ENCODE measurements around the gene PRRX2.
"Not testable (repeated sequence)": the region's sequence is repeated elsewhere in the genome, so short reads cannot be mapped to it uniquely, and the experiment has no call there.

The PRRX2 gene

DNA sequence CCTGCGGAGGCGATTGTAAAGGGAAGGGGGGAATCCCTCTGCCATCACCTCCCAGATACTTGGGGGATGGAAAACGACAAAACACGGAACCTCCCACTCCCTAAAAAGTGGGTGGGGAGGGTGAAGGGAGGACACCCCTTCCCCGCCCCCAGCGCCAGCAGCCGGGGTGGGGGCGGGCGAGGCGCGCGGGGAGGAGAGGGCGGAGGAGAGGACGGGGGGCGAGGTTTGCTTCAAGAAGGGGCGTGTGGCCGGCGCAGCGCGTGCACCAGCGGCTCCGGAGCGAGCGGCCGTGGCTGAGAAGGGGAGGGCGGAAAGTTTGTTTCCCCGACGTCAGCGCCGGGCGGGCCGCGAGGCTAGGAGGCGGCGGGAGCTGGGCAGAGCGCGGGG lies at the start of gene PRRX2:
Gene PRRX2, plus strand, starts transcription at position 259 of the 387 bp plus-strand sequence. CDS start 221 bp downstream, outside the sequence.
- DNase-seq: no peak

DNA sequence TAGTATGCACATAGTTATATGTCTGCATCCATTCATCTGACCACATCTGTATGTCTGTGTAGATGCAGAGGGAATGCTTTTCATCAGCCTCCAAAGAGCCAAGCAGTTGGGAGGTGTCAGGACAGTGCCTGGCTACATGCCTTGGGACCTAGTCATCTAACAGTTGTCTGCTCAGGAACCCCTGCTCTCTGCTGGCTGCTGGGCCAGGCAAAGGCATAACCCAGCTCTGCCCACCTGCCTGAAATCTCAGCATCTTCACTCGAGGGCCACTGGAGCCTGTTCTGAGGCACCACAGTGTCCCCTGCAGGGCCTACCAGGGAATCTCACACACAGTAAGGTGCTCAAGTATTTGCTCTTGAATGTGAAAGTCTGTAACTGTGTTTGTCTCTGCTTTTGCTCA lies 48.3 kb upstream of the PRRX2 start:
- peak; percentile 56 for DNase-seq

DNA sequence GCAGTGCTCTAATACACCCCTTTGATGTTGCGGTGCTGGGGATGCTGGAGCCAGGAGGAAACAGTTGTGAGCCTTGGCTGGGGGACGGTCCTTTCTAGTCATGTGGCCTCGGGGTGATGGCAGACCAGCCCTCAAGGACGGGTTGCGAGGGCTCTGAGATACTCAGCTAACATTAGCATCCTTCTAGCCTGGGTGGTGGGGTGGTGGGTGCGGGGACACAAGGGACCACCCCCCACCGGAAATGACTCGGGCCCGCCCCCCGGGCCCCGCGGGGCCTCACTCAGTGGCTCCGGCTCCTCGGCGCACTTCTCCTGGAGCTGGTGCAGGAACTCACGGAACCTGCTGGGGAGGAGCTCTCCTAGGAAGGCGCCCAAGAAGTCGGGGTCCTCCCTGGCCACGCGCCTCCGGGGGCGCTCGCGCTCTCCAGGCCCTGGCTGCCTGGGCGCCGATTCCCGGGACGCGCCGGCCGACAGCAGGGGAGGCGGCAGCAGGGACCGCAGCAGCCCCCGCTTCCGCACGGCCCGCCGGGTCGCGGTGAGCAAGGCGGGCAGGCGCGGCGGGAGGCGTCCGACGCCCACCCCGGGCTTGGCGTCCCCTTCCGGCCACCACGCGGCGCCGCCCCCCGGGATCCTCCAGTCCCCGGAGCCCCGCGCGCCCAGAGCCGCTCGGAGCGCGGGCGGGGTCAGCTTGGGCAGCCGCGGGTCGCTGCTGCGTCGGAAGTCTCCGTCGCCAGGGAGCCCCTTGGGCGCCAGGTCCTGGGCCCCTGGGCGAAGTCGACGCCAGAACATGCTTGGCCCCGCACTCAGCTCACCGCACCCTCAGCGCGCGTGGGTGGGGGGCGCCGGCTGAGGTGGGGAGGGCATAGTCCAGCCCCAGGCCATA lies 45.4 kb upstream of the PRRX2 start:
- DNase-seq: peak; percentile 26

DNA sequence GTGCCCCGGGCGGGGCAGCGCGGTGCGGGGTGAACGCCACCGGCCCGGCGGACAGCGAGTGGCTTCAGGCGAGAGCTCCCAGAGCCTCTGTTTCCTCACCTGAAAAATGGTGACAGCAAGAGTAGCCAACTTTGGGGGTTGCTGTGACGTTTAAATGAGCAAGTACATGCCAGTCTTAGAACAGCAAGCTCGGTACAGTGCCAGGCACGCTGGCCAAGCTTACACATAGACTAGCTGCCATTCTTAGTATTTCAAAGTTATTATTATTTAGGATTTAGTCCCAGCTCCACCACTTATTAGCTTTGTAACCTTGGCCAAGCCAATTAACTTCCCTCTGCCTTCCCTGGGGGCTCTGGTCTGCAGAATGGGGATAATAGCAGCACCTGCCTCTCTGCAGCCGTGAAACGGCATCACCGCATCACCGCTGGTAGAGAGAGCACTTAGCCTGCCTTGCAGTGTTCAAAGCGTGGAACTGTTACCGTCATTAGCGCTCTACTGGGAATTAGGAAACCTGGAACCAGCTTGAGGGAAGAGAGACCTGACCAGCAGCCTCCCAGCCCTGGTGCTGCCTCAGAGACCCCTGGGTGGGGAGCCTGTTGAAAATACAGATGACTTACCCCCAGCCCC lies 44.7 kb upstream of the PRRX2 start, which contains the start of gene C9orf50:
Gene C9orf50, minus strand, starts transcription at position 433 of the 627 bp plus-strand sequence. CDS start 527 bp downstream, outside the sequence.
- DNase-seq: peak; percentile 87

DNA sequence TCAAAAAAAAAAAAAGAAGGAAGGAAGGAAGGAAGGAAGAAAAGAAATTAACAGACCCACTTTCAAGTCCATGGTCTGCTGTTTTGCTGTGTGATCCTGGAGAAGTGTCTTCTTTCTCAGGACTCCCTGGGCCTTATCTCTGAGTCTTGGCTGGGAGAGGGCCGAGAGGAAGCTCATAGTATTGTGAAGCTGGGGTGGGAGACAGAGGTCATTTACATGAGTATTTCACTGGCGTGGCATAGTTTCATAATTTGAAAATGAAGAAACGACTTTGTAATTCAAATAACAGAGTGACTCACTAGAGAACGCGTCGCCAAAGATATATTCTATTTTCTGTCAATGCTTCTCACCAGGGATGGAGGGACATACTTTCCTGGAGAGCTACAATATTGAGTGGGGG lies 42.1 kb upstream of the PRRX2 start:
- no peak for DNase-seq

DNA sequence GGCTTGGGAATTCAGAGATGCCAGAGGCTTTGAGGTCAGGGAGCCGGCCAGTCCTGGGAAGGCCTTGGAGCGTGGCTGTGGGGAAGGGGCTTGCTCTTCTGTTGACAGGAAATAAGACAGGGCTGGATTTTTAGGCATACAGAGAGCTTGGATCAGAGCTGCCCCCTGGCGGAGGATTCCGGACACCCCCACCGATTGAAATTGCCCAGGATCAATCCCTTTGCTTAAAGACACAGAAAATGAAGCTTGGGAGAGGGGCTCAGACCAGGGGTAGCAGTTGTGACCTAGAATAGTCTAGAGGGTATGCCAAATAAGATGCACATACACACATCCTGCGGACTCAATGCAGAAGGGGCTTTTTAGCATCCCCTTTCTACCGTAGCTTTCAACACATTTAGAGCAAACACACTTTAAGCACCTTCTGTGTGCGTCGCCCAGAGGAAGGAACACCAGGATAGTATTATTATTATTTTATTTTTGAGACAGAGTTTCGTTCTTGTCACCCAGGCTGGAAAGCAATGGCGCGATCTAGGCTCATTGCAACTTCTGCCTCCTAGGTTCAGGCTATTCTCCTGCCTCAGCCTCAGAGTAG lies 41.2 kb upstream of the PRRX2 start:
- DNase-seq: peak; percentile 57

DNA sequence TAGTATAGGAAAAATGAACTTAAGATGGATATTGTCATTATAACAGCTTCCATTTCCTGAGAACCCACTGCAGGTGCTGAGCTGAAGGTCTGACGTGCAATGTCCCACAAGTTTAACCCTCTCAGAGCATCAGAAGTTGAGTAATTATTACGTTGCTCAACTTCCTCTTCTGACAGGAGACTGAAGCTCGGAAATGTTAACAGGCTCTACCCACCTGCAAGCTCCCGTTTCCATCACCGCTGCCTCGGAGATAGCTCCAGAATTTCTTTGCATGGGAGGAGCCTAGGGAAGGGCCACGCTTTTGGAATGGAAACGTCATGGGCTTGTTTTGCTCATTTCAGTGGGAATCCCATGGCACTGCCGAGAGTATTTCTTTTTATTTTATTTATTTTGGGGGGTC lies 40.5 kb upstream of the PRRX2 start:
- no peak for DNase-seq

DNA sequence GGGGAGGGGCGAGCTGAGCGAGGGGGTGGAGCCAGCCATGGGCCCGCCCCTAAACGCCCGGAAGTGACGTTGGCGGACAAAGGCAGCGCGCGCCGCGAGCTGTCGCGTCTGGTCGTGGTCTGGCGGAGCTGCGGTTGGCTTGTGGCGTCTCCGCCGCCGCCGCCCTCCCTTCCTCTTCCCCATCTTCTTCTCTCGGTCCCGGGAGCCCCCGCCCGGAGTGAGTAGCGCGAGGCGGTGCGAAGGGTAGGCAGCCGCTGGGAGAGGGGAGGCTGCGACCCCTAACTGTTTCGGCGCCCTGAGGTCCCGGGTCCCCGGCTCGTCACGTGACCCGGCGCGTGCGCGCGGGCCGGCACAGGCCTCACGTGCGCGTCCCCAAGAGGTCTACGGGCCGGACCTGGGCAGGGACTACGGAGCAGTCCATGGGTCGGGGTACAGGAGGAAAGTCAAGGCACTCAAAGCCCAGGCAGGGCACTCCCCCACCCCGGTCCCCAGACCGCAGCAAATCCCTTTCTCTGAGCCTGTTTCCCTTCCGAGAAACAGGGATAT lies 39.3 kb upstream of the PRRX2 start, which contains the start of gene NTMT1:
Gene NTMT1, plus strand, starts transcription at position 85 of the 546 bp plus-strand sequence. CDS start 6,541 bp downstream, outside the sequence.
- peak; percentile 55 for DNase-seq

DNA sequence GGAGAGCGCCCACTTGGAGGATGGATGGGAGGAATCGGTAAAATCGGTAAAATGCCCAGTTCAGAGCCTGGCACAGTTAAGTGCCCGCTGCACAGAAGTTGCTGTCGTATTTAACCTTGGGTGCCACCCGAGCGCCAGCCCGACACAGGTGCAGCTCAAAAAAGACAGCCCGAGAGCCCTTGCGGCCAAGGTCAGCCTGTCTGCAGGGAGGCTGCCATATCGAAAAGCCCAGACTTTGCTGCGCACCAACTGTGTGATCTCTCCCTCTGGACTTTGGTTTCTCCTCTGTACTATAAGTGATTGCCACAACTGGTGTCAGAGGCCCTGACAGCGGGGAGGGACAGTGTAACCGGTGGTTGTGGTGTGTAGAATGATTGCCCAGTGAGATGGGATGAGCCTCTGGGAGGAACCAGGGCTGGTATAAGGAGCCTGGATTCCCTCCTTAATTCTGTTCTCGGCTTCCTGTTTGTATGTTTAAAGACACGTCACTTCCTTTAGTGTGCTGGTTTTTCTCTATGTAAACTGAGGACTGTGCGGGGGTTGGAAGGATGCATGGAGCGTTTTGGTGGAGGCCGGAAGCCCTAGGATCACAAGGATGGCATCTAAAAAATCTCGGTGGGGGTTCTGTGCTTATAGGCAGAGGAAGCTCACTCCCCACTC lies 38.7 kb upstream of the PRRX2 start:
- DNase-seq: no peak

DNA sequence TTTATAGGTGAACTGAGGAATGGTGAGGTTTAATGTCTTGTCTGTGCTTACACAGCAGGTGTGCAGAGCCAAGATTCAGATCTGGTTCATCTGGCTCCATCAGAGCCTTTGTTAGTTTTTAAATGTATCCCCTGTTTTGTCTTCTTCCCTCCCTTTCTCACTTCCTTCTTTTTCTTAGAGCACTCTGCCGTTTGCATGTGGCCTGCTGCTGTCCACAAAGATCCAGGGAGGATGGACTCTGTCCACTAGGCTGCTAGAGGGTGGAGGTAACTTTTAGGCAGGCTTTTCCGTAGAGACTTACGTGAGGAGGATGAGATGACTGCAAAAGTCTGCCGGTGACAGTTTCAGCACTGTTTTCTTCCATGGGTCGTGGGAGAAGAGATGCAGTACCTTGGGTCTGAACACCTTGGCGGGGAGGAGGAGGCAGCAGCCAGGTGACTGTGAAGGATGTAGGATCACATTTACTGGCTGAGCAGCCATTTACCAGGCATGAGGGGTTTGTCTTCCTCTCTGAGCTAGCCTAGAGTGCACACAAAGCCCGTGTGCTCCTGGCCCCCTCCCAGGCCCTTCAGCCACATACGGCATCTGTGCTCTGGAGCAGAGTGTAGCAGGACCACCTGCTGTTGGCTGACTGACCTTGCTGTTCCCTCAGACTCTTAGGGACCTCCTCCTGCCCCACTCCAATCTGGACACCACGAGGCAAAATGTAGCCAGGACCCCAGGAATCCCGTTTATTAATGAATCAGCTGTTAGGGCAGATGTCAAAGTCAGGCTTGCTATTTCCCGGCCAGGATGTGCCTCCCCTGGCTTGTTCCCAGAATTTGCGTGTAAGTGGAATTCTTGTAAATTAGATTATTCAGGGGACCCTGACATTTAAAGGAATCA lies 37.6 kb upstream of the PRRX2 start:
- DNase-seq: no peak

DNA sequence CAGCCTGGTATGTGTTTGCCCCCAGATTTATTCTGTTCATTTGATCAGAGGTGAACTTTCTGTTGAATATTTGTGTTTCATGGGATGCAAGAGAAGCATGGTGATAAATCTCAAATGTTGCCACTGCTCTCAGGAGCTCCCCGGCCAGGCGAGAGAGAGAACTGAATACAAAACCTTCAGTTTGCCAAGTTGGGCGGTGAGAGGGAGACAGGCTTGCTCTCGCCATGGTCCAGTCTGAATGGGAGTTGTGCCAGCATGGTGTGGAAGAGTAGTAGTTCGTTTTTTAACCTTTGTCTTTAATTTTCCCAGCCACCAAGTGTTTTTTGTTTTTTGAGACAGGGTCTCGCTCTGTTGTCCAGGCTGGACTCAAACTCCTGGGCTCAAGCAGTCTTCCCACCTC lies 36.7 kb upstream of the PRRX2 start:
- no peak for DNase-seq

DNA sequence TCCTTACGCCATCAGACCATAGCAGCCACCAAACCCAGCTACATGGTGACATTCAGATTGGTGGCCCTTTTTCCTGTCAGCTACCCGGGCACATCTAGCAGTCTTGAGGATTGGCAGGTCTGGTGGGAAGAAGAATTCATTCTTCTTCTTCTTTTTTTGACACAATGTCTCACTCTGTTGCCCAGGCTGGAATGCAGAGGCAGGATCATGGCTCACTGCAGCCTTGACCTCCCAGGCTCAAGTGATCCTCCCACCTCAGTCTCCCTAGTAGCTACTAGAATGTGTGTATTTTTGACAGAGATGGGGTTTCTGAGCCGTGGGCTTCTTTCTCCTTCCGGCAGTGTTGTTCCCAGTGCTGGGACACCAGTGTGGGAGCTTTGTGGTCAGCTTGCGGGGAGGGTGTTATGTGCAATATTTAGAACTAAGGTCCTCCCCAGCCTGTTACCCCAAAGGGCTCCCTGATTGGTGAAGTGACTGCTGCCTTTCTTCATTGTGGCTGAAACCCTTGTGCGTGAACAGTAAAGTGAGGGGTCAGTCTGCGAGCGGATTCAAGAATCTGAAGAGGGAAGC lies 36.1 kb upstream of the PRRX2 start:
- DNase-seq: no peak

DNA sequence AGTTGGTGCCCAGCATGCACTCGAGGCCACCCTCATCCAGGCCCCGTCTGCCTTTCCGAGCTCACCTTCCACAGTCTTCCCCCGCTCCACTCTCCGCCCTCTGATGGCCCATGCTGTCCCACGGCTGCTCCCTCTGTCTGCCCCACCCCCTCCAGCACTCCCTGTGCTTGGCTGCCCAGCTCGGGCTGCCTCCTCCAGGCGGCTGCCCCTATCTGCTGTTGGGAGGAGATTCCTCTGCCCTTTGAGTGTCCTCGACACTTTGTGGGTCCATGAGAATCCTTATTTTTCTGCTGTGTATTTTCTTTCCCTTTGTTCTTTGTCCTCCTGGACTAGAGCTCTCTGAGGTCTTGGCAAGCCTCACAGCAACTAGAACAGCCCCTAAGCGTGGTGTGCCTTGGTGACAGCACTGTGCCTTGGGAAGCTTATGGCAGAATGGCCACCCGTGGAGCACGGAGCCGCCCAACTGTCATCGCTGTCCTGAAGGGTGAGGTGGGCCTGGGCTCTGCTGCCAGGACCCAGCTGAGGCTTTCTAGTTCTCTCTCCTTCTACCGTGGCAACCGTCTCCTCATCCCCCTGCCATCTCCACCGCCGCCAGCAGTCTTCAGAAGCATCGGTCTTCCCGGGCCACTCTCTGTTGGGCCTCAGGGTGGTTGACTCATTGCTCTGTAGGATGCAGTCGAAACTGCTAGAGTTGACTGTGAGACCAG lies 34.3 kb upstream of the PRRX2 start:
- DNase-seq: no peak

DNA sequence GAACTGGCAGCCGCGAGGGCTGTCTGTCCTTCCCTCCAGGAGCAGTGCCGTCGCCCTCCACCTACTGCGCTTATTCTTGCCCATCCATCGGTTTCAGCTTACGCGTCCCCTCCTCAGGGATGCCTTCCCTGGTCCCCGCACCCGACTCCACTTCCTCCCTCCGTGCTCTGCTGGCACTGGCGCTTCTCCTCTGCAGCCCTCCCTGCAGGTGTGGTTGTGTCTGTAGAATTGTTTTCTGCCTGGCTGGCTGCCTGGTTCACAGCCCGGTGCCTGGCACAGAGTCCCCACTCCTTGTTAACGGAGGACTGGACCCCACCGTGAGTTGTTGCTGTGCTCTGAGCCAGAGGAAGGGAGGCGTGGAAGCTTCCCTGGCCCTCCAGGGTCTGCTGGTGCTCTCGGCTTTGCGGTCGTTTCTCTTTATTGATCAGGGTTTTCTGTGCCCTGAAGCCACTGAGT lies 33.7 kb upstream of the PRRX2 start:
- no peak for DNase-seq

DNA sequence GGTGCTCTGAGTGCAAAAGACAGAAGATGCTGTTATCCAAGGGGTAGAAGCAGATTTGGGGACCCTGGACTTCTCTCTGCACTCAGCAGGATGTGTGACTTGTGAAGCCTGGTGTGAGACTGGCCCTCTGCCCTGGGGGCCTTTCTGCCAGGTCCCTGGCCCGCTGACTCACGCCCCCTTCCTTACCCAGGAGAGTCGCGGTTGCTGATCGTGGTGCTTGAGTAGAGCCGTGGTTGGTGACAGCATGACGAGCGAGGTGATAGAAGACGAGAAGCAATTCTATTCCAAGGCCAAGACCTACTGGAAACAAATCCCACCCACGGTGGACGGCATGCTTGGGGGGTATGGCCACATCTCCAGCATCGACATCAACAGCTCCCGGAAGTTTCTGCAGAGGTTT lies 33.0 kb upstream of the PRRX2 start:
- no peak for DNase-seq

DNA sequence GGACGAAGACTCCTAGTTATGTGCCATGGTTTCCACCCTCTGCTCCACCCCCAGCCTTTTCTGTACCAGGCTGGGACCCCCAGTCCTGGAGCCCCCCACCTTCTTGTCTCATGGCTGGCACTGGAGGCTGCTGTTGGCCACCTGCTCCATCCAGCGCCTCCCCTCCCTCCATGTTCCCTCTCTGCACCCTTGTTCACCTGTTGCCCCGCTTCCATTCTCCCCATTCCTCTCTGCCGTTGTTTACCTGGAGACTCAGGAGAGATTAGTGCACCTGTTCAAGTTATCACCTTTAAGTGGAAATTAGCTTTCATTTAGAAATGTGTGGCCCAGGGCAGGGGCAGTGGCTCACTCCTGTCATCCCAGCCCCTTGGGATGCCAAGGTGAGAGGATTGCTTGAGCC lies 32.2 kb upstream of the PRRX2 start:
- DNase-seq: no peak

DNA sequence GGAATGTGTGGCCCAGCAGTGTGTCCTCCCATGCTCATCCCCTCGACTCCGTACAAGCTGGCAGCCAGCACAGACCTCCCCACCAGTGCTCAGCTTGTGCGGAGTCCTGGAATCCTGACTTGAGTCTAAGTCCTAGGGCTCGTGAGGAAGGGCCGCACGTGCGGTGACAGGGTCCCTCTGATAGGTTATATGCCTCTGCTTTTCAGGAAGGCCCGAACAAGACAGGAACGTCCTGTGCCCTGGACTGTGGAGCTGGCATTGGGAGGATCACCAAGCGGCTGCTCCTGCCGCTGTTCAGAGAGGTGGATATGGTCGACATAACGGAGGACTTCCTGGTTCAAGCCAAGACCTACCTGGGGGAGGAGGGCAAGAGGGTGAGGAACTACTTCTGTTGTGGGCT lies 31.6 kb upstream of the PRRX2 start:
- no peak for DNase-seq

DNA sequence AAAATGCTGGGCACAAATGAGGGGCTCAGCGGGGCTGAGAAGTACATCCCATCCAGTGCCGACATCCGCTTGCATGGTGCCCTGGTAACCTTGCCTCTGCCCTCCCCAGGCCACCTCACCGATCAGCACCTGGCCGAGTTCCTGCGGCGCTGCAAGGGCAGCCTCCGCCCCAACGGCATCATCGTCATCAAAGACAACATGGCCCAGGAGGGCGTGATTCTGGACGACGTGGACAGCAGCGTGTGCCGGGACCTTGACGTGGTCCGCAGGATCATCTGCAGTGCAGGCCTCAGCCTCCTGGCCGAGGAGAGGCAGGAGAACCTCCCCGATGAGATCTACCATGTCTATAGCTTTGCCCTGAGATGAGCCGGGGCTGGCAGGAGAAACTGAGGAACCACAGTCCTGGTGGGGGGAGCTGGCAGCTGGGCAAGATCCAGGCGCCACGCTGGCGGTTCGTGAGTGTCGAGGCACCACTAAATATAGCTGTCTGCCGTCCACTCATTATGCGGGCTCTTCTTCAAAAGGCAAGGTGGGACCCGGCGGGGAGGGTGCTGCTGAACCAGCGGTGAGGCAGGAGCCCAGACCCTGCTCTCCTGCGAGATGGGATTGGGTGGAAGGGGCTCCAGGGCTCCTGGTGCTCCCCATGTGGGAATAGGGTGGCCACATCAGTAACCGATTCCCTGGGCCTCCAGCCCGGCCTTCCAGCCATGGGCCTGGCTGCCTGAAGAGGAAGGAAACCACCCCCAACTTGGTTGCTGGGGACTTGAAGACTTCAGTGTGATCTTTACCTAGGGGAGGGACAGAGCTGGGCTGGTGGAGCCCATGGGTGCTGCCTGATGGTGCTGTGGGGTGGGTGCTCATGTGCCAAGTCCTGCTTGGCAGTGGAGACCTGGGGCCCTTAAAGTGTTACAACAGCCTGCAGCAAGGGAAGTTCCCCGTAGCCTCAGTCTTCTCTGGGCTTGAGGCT lies 30.1 kb upstream of the PRRX2 start:
- DNase-seq: no peak

DNA sequence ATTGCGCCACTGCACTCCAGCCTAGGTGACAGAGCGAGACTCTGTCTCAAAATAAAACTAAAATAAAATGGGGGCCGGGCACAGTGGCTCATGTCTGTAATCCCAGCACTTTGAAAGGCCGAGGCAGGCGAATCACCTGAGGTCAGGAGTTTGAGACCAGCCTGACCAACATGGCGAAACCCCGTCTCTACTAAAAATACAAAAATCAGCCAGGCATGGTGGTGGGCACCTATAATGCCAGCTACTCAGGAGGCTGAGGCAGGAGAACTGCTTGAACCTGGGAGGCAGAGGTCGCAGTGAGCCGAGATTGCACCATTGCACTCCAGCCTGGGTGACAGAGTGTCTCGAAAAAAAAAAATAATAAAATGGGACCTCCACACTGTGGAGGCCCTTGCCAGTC lies 29.1 kb upstream of the PRRX2 start:
- DNase-seq: not testable (repeated sequence)

Measured in NCI-H1436 (cell line).